ENCODE data around the gene IER5. TPM values are rescaled to one million over a fixed set of nuclear protein-coding genes. Genes with fewer than 3 reads are reported as not detected.
A peak's percentile ranks its signal among the peaks of the same experiment; 100 is the strongest.

The IER5 gene
- total RNA-seq, 1 donor from 2014 or later: 15.9 TPM

DNA sequence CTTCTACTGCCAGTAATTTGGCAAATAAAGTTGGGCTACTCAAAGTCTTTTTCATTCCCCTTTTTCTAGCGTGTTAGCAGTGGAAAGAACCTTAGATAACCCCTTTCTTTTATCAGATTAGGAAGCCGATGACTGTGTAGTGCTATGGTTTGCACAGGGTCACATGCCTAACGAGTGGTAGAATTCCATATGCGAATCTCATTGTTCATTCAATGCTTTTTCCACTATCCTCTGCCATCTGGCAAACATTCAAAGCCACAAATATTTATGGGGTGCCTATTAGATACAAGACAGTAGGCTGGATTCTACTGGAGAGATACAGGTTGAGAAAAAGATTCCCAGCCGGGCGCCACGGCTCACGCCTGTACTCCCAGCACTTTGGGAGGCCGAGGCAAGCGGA lies 14.9 kb upstream of the IER5 start:
- intact Hi-C loops (cut with micrococcal nuclease): no loop called here
- DNase-seq (no peak), ATAC-seq (no peak)

DNA sequence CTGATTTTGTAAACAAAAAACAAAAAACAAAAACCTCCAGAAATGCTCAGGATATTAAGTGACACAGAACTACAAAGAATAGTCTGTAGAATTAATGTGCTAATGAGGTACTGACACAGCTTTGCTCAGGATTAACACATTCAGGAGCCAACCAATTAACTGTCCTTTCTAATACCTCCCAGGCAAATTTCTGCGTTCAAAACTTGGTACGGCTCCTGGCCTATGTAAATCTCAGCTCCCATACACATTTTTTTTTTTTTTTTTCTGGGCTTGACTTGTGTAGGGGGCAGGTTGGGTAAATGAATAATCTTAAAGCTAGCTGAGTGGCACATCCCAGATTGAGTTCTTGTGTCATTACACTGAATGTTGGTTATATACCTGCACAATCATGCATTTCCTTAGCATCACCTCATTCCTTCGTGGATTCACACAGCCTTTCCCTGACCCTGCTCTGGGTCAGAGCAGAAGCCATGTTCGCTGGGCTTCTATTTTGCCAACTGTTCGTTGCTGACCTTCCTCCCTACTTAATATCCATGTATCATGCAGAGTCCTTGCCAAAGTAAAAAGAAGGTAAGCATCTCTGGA lies 12.6 kb upstream of the IER5 start:
- ATAC-seq (no peak), DNase-seq (no peak)
- intact Hi-C loops (cut with micrococcal nuclease): no loop called here

DNA sequence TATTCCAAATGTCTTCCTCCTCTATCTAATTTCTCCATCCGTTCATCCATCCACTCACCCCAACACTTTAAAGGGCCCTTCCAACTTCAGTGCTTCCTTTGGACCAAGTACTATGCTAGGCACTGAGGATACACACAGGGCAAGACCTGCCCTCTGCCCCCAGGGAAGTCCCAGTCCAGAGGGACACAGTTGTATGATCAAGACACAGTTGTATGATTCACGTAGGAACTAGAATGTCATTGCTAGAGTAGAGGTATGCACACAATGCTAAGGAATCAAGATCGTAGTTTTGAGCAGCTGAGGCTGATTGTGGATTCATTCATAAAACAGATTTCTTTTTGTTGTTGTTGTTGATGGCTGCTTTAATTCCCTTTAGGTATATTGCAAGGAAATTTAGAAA lies 11.6 kb upstream of the IER5 start:
- DNase-seq (no peak), ATAC-seq (no peak)
- intact Hi-C loops (cut with micrococcal nuclease): no loop called here

DNA sequence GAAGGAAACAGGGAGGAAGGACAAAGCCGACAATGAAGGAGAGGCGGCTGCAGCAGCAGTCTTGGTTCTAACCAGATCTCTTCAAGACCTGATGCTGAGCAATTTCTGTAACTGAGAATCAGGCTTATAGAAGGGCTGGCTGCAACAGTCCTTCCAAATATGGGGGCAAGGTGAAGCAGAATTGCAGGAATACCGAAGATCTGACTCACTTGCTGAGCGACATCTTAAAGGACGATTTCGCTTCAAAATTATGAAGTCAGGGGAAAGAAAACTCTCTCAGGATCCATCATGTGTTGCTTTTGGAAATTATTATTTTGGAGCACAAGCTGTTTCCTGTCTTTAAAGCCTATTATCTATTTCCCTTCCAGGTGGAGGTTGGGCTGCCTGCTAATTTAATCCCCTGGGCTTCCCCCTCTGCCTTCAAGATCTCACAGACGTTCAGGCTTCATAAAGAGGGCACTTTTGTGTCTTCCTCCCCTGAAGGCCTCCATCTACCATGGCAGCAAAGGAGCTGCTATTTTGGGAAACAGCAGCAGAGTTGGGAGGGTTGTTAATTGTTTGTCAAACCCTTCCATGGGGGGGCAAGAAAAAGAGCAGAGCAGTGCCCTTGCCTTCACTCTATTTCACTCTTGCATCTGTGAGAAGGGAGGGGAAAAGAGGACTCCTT lies 10.8 kb upstream of the IER5 start:
- intact Hi-C loops (cut with micrococcal nuclease): no loop called here
- DNase-seq: no peak
- no peak for ATAC-seq

DNA sequence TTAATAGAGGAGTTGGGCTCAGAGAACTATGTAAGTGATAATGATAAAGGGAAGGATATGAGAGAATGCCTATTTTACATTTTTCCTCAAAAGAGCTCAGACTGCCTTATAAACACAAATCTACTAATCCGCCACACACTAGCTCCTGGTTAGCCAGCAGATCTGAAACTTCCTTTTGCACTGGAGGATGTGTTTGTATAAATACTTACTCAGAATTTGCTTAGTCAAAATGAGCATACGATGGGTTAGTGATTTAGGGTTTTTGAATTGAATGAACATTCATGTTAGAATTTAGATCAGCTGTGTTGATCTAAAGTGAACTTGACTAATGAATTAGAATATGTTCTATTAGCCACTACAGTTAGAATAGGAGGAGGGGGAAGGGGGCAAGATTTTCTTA lies 9.1 kb upstream of the IER5 start:
- intact Hi-C loops (cut with micrococcal nuclease): no loop called here
- no peak for ATAC-seq
- DNase-seq: no peak

DNA sequence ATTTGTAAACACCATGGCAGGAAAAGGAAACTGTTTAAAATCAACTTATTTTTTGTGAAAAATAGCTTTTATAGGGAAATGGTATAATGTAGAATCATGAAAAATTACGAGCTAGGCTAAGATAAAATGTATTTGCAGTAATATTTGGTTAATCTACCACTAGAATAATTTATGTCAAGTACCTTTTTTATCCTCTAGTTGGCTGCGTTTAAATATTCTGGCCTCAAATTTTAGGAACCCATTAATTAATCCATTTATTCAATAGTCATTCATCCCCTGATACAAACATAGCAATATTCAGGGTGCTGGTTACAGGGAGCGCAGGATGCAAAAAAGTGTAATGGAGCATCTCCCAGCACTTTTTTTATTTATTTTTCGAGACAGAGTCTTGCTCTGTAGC lies 8.6 kb upstream of the IER5 start:
- DNase-seq (no peak), ATAC-seq (no peak)
- intact Hi-C loops (cut with micrococcal nuclease): loop anchor here (10.0 kb wide), 1 partner anchor 65 kb away; no protein-coding TSS in a partner anchor

DNA sequence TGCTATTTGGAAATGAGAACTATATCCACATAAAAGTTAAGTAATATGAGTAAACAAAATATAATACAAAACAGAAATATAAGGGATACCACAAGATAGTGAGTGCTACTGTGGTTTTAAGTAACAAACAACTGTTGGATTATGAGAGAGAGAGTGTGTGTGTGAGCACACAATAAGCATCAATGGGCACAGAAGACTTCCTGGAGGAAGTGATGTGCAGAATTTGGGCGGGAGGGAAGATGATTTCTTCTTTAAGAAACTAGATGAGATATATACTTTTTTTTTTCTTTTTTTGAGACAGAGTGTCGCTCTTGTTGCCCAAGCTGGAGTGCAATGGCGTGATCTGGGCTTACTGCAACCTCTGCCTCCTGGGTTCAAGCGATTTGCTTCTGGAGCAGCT lies 7.9 kb upstream of the IER5 start:
- ATAC-seq (no peak), DNase-seq (no peak)
- intact Hi-C loops (cut with micrococcal nuclease): loop anchor here (10.0 kb wide), 1 partner anchor 64 kb away; no protein-coding TSS in a partner anchor

DNA sequence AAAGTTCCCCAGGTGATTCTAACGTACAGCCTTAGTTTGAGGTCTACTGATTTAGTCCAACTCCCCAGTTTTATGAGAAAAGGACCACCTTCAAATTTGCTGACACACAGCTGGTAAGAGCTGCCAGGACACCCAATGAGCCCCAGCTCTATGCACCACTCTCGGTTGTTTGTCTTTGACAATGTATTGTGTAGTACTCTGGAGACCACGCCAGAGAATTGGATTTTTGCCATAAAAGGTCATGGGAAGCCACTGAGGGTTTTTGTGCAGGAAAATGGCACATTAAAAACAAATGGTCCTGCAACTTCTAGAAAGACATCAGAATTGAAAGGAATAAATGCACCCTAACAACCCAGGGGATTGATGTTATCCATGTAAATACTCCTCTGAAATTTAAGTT lies 7.1 kb upstream of the IER5 start:
- DNase-seq (no peak), ATAC-seq (no peak)
- intact Hi-C loops (cut with micrococcal nuclease): loop anchor here (10.0 kb wide), 1 partner anchor 63 kb away; no protein-coding TSS in a partner anchor

DNA sequence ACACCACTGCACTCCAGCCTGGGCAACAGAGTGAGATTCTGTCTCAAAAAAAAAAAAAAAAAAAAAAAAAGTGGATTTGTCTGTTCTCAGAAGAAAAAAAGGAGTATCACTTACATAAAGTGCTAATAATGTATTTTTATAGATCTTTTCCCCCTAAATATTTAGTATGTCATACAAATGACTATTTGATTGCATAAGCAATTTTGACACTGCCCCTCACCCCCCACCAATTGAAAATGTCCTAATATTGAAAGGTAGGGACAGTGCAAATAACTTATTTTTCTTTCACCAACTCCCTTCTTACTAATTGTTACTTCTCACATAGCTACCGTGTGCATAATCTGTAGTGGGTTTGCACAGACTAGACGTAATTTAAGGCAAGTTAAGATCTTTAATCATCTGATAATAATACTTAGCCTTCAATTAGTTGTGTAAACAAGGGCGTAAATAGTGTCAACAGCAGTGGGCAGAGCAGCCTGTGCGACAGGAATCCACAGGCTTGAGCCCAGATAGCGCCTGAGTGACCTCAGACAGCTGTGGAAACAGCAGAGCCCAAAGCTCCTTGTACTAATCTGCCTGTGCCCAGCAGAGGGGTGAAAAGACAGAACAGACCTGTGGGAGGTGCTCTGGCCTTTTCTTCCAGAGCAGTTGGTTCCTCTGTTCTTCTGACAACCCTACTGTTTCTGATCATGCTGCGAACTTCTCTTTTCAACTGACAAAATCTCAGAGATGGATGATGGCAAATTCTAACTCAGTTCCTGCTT lies 4.5 kb upstream of the IER5 start:
- DNase-seq (peak; percentile 30), ATAC-seq (peak; percentile 52)
- intact Hi-C loops (cut with micrococcal nuclease): loop anchor here (10.0 kb wide), 1 partner anchor 61 kb away; no protein-coding TSS in a partner anchor

DNA sequence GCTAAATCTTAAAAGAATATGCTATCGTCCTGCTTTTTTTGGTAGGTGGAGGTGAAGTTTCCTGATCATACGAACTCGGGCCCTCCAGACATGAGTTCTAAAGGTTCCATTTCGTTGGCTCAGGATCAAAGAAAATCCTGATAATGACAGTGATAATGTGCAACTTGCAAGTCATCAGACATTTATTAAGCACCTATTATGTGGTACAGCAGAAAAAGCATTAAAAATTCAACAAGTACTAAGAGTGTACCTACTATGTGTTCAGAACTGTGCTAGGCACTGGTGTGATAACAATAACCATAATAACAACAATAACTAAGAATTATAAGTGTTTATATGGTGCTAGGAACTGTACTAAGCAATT lies 3.9 kb upstream of the IER5 start:
- intact Hi-C loops (cut with micrococcal nuclease): loop anchor here (10.0 kb wide), 1 partner anchor 60 kb away; no protein-coding TSS in a partner anchor
- DNase-seq: no peak
- ATAC-seq: no peak

DNA sequence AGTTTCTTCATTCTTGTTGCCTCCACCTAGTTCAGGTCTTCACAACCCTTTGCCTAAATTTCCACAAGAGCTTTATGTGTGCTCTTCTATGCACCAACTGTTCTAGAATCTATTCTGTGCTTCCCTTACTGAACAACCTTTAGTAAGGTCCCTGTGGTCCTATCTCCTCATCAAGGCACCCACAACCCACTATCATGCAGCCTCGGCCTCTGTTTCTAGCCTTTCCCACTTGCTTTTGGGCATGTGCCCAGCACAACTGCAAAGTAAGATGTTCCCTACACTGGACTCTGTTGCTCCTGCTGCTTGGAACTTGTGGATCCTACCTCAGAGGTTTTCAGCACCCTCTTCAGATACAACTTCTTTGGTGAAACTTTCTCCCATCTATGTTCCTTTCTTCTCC lies 2.4 kb upstream of the IER5 start:
- intact Hi-C loops (cut with micrococcal nuclease): loop anchor here (10.0 kb wide), 1 partner anchor 59 kb away; no protein-coding TSS in a partner anchor
- ATAC-seq (no peak), DNase-seq (no peak)

DNA sequence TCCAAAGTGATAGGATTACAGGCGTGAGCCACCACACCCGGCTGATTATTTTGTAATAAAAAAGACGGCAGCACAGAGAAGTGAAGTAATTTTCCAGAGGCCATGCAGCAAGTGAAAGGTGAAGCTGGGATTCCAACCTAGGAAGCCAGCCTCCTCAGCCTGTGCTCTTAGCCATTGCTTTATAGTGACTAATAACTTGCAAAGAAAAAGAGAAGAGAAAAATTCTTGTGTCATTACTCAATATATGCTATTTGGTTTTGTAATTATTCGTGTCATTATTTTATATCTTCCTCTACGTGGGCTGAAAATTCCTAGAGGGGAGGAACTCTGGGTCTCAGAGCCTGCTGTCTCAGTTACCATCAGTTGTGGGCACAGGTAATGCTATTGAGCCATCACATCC lies 1.6 kb upstream of the IER5 start:
- intact Hi-C loops (cut with micrococcal nuclease): loop anchor here (10.0 kb wide), 1 partner anchor 58 kb away; no protein-coding TSS in a partner anchor
- ATAC-seq (no peak), DNase-seq (no peak)

DNA sequence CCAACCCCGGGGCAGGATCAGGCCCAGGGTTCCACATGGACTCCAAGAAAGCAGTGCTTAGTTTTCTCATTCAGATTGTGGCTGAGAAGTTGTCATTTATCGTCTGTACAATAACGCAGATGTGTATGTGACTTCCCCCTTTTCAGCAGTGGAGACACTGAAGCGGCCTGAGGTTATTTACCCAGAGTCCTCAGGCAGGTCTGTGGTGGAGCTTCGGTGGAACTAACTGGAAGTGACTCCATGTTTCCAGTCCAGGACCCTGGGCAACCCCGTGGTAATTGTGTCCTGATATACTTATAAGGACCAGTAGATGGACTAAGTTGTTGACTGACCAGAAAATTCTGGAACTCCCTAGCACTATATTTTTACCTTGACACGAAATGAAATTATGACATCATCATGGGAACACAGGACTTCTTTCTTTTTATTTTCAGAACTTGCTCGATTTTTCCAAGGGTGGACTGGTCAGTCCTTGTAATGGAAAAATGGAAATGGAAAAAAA lies 1.0 kb upstream of the IER5 start:
- ATAC-seq (no peak), DNase-seq (no peak)
- intact Hi-C loops (cut with micrococcal nuclease): loop anchor here (10.0 kb wide), 1 partner anchor 57 kb away; no protein-coding TSS in a partner anchor

DNA sequence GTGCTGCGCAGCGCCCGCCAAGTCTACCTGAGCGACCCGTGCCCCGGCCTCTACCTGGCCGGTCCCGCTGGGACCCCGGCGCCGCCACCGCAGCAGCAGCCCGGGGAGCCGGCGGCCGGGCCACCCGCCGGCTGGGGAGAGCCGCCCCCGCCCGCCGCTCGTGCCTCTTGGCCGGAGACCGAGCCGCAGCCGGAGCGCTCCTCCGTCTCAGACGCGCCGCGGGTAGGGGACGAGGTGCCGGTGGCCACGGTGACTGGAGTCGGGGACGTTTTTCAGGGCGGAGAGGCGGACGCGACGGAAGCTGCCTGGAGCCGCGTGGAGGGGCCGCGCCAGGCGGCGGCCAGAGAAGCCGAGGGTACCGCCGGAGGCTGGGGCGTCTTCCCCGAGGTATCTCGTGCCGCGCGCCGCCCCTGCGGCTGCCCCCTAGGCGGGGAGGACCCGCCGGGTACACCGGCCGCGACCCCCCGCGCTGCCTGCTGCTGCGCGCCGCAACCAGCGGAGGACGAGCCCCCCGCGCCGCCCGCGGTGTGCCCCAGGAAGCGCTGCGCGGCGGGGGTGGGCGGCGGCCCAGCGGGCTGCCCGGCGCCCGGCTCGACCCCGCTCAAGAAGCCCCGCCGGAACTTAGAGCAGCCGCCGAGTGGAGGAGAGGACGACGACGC lies 646 bp downstream of the IER5 start:
- ATAC-seq (peak; percentile 13), DNase-seq (peak; percentile 66)
- intact Hi-C loops (cut with micrococcal nuclease): loop anchor here (10.0 kb wide), 1 partner anchor 56 kb away; no protein-coding TSS in a partner anchor

DNA sequence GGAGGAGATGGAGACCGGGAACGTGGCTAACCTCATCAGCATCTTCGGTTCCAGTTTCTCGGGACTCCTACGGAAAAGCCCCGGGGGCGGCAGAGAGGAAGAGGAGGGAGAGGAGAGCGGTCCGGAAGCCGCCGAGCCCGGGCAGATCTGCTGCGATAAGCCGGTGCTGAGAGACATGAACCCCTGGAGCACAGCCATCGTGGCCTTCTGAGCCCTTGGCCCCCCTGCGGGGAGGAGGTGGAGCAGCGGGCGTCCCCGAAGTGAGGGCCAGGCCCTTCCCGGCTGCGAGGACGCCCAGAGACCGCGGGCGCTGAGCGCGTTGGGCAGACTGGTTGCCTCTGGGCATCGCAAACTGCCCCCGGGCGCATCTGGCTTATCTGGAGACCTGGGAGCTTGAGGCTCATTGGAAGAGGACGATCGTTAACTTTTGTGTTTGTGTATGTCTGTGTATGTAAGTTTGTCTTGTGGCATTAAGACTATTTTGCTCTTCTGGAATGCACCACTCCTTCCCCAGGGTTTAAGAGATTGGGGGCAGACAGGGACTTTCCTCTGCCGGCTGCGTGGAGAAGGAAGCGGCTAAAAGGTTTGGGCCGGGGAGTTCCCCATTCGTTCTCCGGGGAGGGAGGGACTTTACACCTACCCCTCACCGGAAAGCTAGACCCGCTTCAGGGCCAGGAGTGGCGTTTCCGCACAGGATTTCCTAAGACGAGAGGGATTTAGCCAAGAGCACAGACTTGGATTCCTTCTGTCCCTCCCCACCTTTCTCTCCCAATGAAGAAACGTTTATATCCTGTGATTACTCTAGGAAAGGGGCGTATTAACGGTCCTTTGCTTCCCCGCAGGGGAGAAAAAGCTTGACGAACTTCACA lies 1.4 kb downstream of the IER5 start:
- ATAC-seq: peak; percentile 66

DNA sequence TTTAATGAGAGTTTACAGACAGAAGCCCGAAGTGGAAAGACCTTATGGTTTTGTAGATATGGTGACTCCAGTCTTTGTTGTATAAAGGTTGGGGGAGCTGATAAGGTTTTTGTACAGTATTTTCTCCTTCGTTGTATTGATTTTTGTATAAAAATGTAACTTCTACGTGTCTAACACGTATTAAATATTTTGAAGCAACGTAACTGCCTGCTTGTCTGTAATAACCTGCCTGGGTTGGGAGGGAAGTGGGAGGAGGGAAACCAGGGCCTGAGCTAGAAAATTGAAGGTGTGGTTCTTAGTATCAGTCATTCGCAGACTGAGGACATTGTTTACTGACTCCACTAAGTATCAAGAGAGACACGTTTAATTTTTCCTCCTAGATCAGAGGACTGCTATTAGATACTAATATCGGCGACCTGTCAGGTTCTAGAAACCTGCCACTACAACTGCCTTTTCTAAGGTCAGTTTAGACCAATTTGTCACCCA lies 2.2 kb downstream of the IER5 start:
- DNase-seq (no peak), ATAC-seq (no peak)
- intact Hi-C loops (cut with micrococcal nuclease): no loop called here

More for the DNA sequence above, 1.4 kb downstream of the IER5 start:
- peak; percentile 85 for DNase-seq
- intact Hi-C loops (cut with micrococcal nuclease): loop anchor here (10.0 kb wide), 1 partner anchor 55 kb away; no protein-coding TSS in a partner anchor

DNA sequence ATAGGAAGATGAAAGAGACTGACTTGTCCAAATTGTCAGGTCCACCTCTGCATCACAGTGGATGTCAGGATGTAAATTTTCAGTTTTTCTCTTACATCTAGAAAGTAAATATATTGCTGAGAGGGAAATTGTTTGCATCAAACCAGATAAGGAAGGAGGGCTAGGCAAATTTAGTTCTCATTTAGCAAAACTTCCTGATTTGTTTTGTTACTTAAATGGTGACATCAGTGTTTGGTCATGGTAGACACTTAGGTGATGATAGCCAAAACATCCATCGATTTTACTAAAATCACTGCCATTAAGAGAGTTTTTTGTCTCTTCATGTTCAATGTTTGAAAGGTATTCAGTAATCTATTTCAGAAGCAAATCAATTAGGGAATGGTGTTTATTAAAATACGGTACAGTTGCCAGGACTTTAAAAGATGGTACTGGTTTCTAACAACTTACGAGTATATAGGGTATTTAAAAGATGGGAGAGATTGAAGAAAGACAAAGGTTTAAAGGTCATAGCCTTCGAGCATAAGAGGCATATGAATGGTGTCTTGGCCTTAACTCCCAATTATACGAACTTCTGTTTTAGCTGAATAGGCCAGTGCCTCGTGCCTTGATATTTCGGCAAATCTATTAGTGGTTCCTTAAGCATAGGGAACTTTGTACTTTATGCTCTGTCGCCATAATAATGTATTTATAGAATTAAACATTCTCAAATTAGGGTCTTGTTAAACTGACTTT lies 3.0 kb downstream of the IER5 start:
- ATAC-seq (no peak), DNase-seq (no peak)
- intact Hi-C loops (cut with micrococcal nuclease): no loop called here

DNA sequence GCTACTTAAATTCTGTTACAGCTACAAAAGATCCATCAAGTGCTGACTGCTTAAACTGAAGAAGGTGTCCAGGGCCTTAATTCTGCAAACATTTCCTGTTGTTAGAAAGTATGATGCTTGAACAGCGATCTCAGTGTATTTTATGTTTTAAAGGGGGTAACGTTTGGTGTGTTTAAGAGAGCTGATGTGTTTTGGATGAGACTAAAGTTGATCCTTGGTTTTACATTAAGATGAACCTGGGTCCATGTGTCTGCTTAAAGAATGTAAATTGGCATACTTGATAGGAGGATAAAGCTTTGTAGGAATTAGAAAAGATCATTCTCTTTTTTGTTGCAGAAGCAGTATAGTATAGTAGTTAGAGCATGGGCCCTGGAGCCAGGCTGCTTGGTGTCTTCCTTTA lies 3.6 kb downstream of the IER5 start:
- no peak for ATAC-seq
- intact Hi-C loops (cut with micrococcal nuclease): no loop called here
- DNase-seq: no peak

Measured in left ventricle myocardium superior (tissue), 1 donor.